ENCODE measurements around the gene B3GNT5. TPM values are rescaled to one million over a fixed set of nuclear protein-coding genes. Genes with fewer than 3 reads are reported as not detected.
"Not testable (repeated sequence)": the region's sequence is repeated elsewhere in the genome, so short reads cannot be mapped to it uniquely, and the experiment has no call there.

The B3GNT5 gene
- polyA plus RNA-seq, 4 donors: 22.5 to 31.3 (median 25.5) TPM

DNA sequence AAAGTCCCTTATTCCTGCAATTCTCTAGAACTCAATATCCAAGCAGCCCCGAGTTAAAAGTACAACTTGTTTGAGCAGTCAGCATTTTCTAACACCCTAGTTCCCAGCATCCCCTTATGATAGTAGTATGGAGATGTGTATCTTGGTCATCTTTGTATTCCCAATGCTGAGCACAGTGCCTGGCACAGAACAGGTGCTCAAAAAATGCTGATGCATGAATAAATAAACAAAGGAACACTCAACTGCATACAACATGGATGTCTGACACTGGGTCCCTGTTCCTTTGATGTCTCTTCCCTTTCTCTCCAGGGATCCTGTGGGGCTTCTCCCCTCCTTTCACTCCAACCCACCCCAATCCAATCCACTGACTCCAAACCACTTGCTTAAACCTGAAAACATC is 23.9 kb upstream of the B3GNT5 start:
- DNase-seq (ENCODE audit: low read depth in 4 of 4, low spot score in 3 of 4): no peak

DNA sequence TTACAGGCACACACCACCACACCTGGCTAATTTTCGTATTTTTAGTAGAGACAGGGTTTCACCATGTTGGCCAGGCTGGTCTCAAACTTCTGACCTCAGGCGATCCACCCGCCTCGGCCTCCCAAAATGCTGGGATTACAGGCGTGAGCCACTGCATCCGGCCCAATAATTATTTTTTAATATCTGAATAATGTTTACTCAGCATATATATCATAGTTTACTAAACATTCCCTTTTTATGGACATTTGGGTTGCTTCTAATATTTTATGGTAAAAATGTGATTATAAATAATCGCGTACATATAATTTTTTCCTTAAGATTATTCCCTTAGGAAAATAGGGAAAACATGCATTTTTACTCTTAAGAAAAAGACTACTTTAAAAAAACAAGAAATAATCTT is 22.8 kb upstream of the B3GNT5 start:
- DNase-seq (ENCODE audit: low read depth in 4 of 4, low spot score in 3 of 4): not testable (repeated sequence)

- DNase-seq (ENCODE audit: low read depth in 4 of 4, low spot score in 3 of 4): no peak
Measured at GRCh38 chr3:183230826-183231225, 22.2 kb upstream of the B3GNT5 start.

DNA sequence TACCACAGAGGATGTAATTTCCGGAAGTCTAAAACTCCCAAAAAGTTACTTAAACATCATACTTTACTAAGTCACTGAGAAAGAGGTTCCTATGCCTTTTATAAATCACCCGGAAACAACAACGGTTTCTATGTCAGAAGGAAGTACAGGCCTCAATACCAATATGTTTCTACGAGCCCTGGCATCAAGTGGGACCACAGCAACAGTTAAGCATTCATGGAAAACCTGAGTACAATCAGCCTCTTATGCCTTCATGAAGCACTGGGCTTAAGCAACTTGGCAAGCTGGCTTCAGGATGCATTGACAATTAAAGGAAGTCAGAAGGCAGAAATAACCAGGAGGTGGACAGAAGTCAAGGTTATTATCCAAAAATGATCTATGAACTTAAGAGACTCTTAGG is 19.1 kb upstream of the B3GNT5 start:
- no peak for DNase-seq (ENCODE audit: low read depth in 4 of 4, low spot score in 3 of 4)

DNA sequence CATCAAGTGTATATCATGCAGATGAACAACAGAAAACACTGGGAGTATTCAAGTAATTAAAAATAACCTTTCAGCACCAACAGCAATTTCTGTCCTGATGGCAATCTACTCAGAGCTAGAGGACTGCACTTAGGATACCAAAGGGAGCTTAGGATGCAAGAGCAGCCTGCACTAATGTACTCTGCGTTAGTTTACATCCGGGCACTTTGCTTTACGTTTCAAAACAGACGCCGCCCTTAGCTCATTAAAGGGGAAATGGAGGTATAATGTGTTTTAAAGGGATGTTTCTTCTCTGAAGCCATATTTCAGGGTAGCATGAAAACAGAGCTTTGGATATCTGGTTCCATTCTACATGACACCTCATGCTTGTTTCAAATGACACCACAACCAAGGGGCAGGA is 14.0 kb upstream of the B3GNT5 start:
- DNase-seq (ENCODE audit: low read depth in 4 of 4, low spot score in 3 of 4): no peak

GRCh38 chr3:183242431-183242830 is 10.6 kb upstream of the B3GNT5 start:
- DNase-seq (ENCODE audit: low read depth in 4 of 4, low spot score in 3 of 4): no peak

DNA sequence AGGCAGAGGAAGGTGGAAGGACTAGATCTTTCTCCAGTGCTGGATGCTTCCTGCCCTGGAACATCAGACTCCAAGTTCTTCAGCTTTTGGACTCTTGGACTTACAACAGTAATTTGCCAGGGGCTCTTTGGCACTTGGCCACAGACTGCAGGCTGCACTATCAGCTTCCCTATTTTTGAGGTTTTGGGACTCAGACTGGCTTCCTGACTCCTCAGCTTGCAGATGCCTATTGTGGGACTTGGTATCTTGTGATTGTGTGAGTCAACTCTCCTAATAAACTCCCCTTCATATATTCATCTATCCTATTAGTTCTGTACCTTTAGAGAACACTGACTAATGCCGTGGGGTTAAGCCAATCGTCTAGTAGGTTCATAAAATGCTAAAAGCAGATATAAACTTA is 8.8 kb upstream of the B3GNT5 start:
- no peak for DNase-seq (ENCODE audit: low read depth in 4 of 4, low spot score in 3 of 4)

DNA sequence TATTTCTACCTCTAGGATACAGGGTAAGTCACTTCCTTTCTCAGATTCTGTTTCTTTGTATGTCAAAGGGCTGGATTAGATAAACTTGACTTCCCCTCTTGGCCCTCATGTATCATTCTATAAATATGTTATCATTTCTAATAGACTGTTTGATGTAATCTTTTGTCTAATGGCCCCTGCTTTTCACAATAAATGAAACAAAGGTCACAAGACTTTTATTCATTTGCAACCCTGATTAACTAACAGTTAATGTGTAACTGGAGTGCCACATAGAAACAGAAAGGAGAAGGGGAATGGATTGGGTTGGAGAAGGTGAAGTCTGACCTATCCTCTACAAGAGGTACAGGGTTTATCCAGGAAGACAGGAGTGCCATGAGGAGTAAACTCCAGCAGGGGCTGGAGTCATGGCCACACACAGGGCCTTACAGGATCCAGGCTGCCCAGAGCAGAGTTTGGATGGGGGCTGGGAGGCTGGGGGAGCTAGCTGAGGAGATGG is 8.0 kb upstream of the B3GNT5 start:
- no peak for DNase-seq (ENCODE audit: low read depth in 4 of 4, low spot score in 3 of 4)

DNA sequence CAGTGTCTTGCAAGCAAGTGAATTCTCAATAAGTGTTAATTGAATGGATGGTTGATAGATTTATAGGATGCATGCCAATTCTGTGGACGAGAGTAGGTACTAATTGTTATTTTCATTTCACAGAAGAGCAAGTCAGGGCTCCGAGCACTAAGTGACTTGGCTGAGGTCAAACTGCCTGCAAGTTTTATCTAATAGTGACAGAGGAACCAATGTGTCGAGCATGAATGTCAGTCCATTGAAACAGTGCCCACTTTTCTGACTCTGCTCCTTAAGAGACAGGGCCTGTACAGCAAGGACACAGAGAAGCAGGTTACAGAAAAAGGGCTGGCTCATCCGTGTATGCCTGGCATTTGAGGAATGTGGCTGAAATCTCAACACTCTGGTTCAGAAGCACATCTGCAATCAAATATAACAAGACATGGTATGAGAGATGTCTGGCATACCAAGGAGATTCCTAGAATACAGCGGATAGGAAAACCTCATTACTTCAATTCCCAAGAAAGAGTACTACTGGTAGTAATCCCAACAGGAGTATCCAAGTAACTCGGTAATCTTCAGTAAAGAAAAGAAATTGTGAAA is 6.0 kb upstream of the B3GNT5 start:
- DNase-seq (ENCODE audit: low read depth in 4 of 4, low spot score in 3 of 4): no peak

DNA sequence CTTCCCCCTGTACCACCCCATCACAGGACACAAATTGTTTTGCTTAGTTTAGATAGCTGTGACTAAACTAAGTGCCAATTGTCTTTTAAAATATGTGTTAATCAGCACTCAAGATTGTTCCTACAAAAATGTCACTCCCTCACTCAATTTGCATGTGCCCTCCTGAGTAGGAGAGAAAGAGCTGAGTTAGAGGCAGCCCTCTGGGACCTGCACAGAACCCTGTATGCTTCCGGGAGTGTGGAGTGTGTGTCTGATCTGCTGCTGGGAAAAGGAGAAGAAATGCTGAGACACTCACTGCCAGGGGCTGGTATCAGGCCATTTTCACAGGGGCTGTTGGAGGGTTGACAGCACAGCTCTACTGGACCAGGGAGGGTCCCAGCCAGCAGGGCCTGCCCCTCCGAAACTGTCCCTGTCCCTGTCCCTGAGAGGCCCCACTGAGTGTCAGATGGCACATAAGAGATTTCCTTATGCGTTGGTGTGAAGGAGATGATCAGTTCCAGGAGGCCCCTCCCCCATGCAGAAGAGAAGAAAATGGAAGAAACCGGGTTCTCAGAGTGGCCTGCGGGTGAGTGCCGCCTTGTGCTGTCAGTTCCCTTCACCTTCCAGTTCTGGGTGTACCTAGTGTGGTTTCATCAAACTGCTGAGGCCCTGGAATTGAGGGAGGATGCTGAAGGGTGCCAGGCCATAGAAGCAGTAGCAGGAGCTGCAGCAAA is 3.9 kb upstream of the B3GNT5 start:
- DNase-seq (ENCODE audit: low read depth in 4 of 4, low spot score in 3 of 4): no peak

GRCh38 chr3:183252118-183252782 is 803 bp upstream of the B3GNT5 start:
- no peak for DNase-seq (ENCODE audit: low read depth in 4 of 4, low spot score in 3 of 4)

DNA sequence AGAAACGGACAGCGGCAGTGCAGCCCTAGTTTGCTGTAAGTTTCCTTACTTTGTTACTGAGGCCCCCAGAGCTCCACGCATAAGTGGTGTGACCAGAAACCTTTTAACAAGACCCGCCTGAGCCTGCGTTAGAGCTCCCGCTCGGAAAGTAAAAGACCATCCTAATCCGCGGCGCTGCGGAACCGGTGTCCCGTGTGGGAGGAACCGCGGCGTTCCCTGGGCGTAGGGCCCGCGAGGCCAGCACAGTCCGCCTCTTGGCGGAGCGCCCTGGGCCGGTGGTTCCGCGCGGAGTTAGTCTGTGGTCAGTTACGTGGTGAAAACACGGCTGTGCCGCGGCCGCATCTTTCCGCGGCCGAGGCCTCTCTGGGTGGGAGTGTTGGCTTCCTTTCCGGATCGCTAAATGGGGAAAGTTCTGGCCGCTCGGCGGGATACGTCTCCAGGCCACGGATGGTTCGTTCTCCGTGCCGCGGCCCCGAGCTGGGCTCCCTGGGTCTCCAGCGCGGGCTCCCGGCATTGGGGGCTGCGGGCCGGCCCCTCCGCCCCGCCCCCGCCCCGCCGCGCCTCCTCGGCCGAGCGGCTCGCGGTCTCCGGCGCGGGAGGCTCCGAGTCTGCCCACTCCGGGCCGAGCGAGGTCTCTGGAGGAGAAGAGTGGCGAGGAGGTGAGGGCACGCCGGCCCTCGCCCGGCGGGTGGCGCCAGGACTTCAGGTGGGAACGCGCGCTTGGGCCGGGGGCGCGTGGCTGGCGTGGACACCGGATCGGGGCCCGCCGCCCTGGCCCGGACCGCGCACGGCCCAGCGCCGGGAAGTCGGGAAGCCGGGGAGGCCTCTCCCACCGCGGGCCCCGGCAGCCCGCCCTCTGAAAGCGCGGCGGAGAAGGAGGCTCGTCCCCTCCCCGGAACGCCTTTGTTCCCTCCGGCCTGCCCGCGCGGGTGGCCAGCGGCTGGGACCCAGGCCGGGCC is 754 bp downstream of the B3GNT5 start:
- DNase-seq (ENCODE audit: low read depth in 4 of 4, low spot score in 3 of 4): peak in 2 of 4 donors; percentile 57 to 58

- no peak for DNase-seq (ENCODE audit: low read depth in 4 of 4, low spot score in 3 of 4)
Measured at GRCh38 chr3:183254487-183255347, 1.7 kb downstream of the B3GNT5 start.

GRCh38 chr3:183255348-183255730 is 2.3 kb downstream of the B3GNT5 start:
- no peak for DNase-seq (ENCODE audit: low read depth in 4 of 4, low spot score in 3 of 4)

- no peak for DNase-seq (ENCODE audit: low read depth in 4 of 4, low spot score in 3 of 4)
Measured at GRCh38 chr3:183259087-183259486, 6.0 kb downstream of the B3GNT5 start.

DNA sequence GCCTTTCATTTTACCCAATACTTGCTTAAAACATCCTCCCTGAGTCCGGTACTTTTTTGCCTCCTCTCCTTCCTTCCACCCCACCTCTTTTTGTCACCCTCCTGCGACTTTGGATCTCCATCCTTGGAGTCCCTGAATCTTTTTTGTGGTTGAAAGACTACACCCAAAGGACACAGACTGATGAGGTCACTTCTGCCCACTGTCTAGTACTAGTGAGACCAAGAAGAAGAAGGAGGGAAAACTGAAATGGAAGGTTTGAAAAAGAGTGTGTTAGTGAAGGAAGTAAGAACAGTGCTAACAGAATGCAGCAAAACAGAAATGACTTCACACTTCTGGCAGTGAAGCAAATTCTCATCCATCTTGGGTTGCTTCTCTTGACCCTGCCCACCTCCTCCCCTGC is 6.6 kb downstream of the B3GNT5 start:
- DNase-seq (ENCODE audit: low read depth in 4 of 4, low spot score in 3 of 4): no peak

DNA sequence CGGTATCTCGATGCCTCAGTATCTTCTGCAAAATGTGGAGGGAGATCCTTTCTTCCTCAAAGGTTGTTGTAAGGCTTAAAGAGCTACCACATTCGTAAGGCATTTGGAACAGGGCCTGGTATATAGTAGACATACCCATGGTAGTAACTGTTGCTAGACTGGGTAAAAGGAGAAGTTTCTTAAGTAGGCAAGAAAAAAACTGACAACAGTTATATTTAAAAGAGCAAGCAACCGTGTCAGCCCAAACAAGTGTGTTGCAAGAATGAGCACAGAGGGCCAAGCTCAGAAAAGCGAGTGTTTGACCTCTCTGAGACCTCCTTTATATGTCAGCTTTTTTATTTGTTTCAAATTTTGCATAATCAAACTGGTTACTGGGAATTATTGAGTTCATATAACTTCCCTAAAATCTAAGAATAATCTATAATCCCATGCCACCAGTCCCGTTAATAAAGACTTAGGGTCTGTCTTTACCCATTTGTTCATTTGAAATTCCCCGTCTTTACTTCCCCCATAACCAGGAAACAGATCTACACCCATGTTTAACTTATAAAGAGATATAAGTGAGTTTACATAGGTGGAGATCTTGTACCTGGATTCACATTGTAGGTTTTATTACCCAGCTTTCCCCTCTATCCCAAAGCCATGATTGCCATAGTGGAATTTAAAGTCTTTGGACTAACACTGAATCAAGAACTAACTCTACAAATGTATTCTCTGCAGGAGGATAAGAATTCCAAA is 7.3 kb downstream of the B3GNT5 start:
- no peak for DNase-seq (ENCODE audit: low read depth in 4 of 4, low spot score in 3 of 4)

GRCh38 chr3:183261151-183261724 is 8.2 kb downstream of the B3GNT5 start:
- DNase-seq (ENCODE audit: low read depth in 4 of 4, low spot score in 3 of 4): no peak

DNA sequence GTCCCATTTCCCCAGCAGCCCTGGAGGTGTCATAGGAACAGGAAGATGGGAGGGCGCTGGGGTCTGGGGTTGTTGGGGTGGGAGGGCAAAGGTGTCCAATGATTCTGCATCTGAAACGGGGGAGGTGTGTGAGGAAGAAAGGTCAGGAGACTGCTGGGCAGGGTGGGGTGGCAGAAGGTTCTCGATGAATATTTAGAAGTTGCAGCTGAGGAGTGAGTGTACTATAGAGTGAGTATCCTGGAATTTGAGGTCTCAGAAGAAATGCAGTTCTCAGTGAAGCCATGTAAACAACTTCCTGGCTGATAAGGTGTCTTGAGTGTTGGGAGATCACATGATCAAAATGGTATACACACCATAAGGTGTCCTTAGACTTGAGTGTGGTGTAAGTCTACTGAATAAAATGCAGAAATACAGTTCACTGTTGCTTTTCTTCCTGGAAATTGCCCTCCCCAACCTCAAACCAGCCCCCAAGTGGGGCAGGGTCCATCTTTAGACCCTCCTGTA is 9.9 kb downstream of the B3GNT5 start:
- DNase-seq (ENCODE audit: low read depth in 4 of 4, low spot score in 3 of 4): no peak

Measured in left renal pelvis (tissue), 4 donors.